HG02588 (cell line): ENCODE results near the gene AFG1L.
"Not testable (repeated sequence)": the region's sequence is repeated elsewhere in the genome, so short reads cannot be mapped to it uniquely, and the experiment has no call there.

Experiments
- ATAC-seq: cut with Tn5 transposase; IDR thresholded peaks from one replicate; pipeline ENCODE4 v1.9.1; 2021; ENCODE audit warnings: mild to moderate bottlenecking, moderate library complexity; ENCODE audit not compliant: unreplicated experiment

Gene AFG1L

GRCh38 chr6:108294727-108295625 is at the start of gene AFG1L:
Gene AFG1L, plus strand, starts transcription at chr6:108295054. Its CDS starts 26 bp downstream, at chr6:108295080.
- ATAC-seq, result peak; percentile 90

GRCh38 chr6:108245095-108245494 is 49.8 kb upstream of the AFG1L start:
- not testable (repeated sequence) for ATAC-seq

- no peak for ATAC-seq
These were observed 46.8 kb upstream of the AFG1L start for GRCh38 chr6:108247965-108248536.

GRCh38 chr6:108250240-108250866 is 44.5 kb upstream of the AFG1L start:
- no peak for ATAC-seq

- ATAC-seq, result no peak
These were observed 43.6 kb upstream of the AFG1L start for GRCh38 chr6:108251252-108251651.

GRCh38 chr6:108252055-108252454 is 42.8 kb upstream of the AFG1L start:
- ATAC-seq, result no peak

- no peak for ATAC-seq
These were observed 41.6 kb upstream of the AFG1L start for GRCh38 chr6:108253241-108253640.

- no peak for ATAC-seq
These were observed 40.1 kb upstream of the AFG1L start for GRCh38 chr6:108254433-108255410.

- peak; percentile 1 for ATAC-seq
These were observed 34.6 kb upstream of the AFG1L start for GRCh38 chr6:108260126-108260808.

- peak; percentile 85 for ATAC-seq
These were observed 33.9 kb upstream of the AFG1L start, which contains the start of gene SNX3 for GRCh38 chr6:108260809-108261569. Gene SNX3, minus strand, starts transcription at chr6:108261040. Its CDS starts 119 bp downstream, at chr6:108260921.

GRCh38 chr6:108263371-108263770 is 31.5 kb upstream of the AFG1L start:
- no peak for ATAC-seq

- ATAC-seq, result no peak
These were observed 26.0 kb upstream of the AFG1L start for GRCh38 chr6:108268845-108269244.

GRCh38 chr6:108269955-108270354 is 24.9 kb upstream of the AFG1L start:
- not testable (repeated sequence) for ATAC-seq

GRCh38 chr6:108274546-108274945 is 20.3 kb upstream of the AFG1L start:
- ATAC-seq, result no peak

GRCh38 chr6:108275976-108276375 is 18.9 kb upstream of the AFG1L start:
- ATAC-seq, result no peak

GRCh38 chr6:108277295-108277694 is 17.6 kb upstream of the AFG1L start:
- no peak for ATAC-seq

- ATAC-seq, result no peak
These were observed 17.0 kb upstream of the AFG1L start for GRCh38 chr6:108277831-108278230.

- ATAC-seq, result no peak
These were observed 9.5 kb upstream of the AFG1L start for GRCh38 chr6:108285381-108285780.

- ATAC-seq, result no peak
These were observed 8.5 kb upstream of the AFG1L start for GRCh38 chr6:108286366-108286765.
